ENCODE results near the gene SFTPA2.

DNA sequence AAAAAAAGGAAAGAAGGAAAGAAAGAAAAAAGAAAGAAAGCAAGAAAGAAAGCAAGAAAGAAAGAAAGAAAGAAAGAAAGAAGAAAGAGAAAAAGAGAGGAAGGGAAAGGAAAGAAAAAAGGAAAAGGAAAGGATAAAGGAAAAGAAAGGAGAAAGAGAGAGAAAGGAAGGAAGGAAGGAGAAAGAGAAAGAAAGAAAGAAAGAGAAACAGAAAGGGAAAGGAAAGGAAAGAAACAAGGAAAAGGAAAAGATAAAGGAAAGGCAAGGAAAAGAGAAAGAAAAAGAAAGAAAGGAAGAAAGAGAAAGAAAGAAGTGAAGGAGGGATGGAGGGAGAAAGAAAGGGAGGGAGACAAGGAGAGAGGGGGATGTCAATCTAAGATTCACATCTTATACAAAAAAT, 20.8 kb upstream of the SFTPA2 start:
- TF ChIP-seq, protein P1, sequence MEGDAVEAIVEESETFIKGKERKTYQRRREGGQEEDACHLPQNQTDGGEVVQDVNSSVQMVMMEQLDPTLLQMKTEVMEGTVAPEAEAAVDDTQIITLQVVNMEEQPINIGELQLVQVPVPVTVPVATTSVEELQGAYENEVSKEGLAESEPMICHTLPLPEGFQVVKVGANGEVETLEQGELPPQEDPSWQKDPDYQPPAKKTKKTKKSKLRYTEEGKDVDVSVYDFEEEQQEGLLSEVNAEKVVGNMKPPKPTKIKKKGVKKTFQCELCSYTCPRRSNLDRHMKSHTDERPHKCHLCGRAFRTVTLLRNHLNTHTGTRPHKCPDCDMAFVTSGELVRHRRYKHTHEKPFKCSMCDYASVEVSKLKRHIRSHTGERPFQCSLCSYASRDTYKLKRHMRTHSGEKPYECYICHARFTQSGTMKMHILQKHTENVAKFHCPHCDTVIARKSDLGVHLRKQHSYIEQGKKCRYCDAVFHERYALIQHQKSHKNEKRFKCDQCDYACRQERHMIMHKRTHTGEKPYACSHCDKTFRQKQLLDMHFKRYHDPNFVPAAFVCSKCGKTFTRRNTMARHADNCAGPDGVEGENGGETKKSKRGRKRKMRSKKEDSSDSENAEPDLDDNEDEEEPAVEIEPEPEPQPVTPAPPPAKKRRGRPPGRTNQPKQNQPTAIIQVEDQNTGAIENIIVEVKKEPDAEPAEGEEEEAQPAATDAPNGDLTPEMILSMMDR (IDR thresholded peaks at IDR 0.05), result no peak
- TF ChIP-seq POLR2AphosphoS5 (IDR thresholded peaks at IDR 0.05), result no peak

Data from suprapubic skin (tissue), 3 donors.